ENCODE measurements around the gene WARS2.
"Not testable (repeated sequence)": the region's sequence is repeated elsewhere in the genome, so short reads cannot be mapped to it uniquely, and the experiment has no call there.

Gene WARS2

DNA sequence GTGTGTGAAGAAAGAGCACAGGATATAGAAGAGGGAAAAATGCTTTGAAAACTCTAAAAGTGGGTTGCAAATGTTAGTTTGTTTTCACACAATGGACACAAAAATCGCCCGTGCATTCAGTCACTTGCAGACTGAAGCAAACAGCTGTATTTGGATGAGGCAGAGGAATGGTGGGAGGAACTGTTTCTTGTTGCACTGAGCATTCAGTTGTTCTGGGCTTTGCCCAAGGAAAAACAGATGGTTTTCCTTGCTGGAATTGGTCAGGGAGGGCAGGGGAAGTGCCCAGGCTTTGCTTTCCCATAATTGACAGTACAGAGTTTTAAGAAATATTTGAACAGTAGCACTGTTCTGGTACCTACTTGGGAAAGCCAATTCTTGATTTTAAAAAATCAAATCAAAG is 19.5 kb upstream of the WARS2 start:
- H3K4me1 ChIP-seq (ENCODE audit: control insufficient read depth, insufficient read depth, low read length): no peaks in the 10 kb centered on the region
- H3K4me3 ChIP-seq (ENCODE audit: low read length): no peak overlapping the region
- no peak overlapping the region for H3K9ac ChIP-seq (ENCODE audit: low read length)
- no peaks in the 10 kb centered on the region for H3K36me3 ChIP-seq (ENCODE audit: control insufficient read depth, insufficient read depth, low read length)
- H3K9me3 ChIP-seq (ENCODE audit: control insufficient read depth, low read length): no peaks in the 10 kb centered on the region
- no peaks in the 10 kb centered on the region for H3K27me3 ChIP-seq (ENCODE audit: control insufficient read depth, insufficient read depth, low read length)

GRCh38 chr1:119159111-119159510 is 18.7 kb upstream of the WARS2 start:
- no peak overlapping the region for H3K4me3 ChIP-seq (ENCODE audit: low read length)

GRCh38 chr1:119156761-119157160 is 16.3 kb upstream of the WARS2 start:
- H3K4me1 ChIP-seq (ENCODE audit: control insufficient read depth, insufficient read depth, low read length); H3K27me3 ChIP-seq (ENCODE audit: control insufficient read depth, insufficient read depth, low read length); H3K9me3 ChIP-seq (ENCODE audit: control insufficient read depth, low read length); H3K36me3 ChIP-seq (ENCODE audit: control insufficient read depth, insufficient read depth, low read length); H3K9ac ChIP-seq (ENCODE audit: low read length); H3K4me3 ChIP-seq (ENCODE audit: low read length): not testable (repeated sequence)

More at GRCh38 chr1:119159111-119159510, 18.7 kb upstream of the WARS2 start:
- Histone ChIP-seq H3K36me3 (ENCODE audit: control insufficient read depth, insufficient read depth, low read length) (no peaks in the 10 kb centered on the region), H3K9me3 (ENCODE audit: control insufficient read depth, low read length) (no peaks in the 10 kb centered on the region), H3K4me1 (ENCODE audit: control insufficient read depth, insufficient read depth, low read length) (no peaks in the 10 kb centered on the region), H3K9ac (ENCODE audit: low read length) (no peak overlapping the region), H3K27me3 (ENCODE audit: control insufficient read depth, insufficient read depth, low read length) (no peaks in the 10 kb centered on the region)

DNA sequence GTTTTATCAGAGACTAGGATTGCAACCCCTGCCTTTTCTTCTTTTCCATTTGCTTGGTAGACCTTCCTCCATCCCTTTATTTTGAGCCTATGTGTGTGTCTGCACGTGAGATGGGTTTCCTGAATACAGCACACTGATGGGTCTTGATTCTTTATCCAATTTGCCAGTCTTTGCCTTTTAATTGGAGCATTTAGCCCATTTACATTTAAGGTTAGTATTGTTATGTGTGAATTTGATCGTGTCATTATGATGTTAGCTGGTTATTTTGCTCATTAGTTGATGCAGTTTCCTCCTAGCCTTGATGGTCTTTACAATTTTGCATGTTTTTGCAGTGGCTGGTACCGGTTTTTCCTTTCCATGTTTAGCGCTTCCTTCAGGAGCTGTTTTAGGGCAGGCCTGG is 14.6 kb upstream of the WARS2 start:
- not testable (repeated sequence) for H3K9me3 ChIP-seq (ENCODE audit: control insufficient read depth, low read length); H3K9ac ChIP-seq (ENCODE audit: low read length); H3K4me1 ChIP-seq (ENCODE audit: control insufficient read depth, insufficient read depth, low read length)

DNA sequence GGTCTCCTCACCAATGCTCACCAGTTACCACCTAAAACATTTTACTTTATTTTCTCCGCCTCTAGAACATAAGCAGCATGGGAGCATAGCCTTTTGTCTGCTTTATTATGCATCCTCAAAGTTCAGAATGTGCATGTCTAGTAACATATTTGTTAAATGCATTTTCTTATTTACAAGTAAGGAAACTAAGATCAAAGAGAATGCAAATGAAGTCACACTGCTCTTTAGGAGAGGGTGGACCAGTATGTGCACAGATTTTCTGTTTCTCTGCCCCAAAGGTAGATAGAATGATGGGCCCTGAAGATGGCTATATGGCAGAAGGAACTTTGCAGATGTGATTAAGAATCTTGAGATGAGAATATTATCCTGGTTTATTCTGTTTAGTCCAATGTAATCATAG is 9.7 kb upstream of the WARS2 start:
- no peaks in the 10 kb centered on the region for H3K4me1 ChIP-seq (ENCODE audit: control insufficient read depth, insufficient read depth, low read length)
- H3K4me3 ChIP-seq (ENCODE audit: low read length): no peak overlapping the region
- H3K27me3 ChIP-seq (ENCODE audit: control insufficient read depth, insufficient read depth, low read length): no peaks in the 10 kb centered on the region
- H3K9me3 ChIP-seq (ENCODE audit: control insufficient read depth, low read length): no peaks in the 10 kb centered on the region
- no peaks in the 10 kb centered on the region for H3K36me3 ChIP-seq (ENCODE audit: control insufficient read depth, insufficient read depth, low read length)
- H3K9ac ChIP-seq (ENCODE audit: low read length): no peak overlapping the region

More for the DNA sequence above, 14.6 kb upstream of the WARS2 start:
- not testable (repeated sequence) for H3K36me3 ChIP-seq (ENCODE audit: control insufficient read depth, insufficient read depth, low read length); H3K27me3 ChIP-seq (ENCODE audit: control insufficient read depth, insufficient read depth, low read length); H3K4me3 ChIP-seq (ENCODE audit: low read length)

DNA sequence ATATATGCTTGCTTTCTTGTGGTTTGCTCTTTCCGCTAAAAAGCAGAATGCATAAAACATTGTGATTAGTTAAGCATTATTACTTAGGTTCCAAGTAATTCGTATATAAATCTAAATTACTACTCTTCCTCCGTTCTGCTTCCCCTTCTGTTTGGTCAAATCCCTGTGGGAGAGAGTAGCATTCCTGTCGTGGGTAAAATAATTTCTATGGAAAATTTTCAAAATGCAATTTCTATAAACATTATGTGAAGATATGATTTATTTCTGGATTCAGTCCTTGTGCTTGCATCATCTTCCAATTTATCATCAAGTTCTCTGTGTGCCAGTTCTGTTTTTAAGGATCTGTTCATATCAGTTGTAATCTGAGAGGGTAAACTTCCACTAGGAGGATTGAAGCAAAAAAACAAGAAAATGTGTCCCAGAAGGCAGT is 7.2 kb upstream of the WARS2 start:
- H3K36me3 ChIP-seq (ENCODE audit: control insufficient read depth, insufficient read depth, low read length): no peaks in the 10 kb centered on the region

DNA sequence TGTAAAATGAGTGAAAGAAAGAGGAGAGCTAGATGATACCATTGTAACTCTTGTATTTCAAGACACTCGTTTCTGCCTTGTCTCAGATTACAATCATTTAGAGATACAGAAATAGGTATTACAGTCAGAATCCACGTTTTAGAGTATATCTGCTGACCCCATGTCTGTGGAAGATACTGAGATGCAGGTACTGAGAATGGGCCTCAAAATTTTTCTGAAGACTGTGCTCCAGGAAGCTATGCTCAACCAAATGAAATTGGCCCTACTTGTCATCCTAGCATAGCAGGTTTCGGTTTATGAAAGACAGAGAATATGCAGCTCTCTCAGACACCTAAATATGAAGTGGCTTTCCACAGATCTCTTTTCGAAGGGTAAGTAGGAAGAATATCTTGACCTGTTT is 6.0 kb upstream of the WARS2 start:
- Histone ChIP-seq H3K9me3 (ENCODE audit: control insufficient read depth, low read length) (no peaks in the 10 kb centered on the region), H3K9ac (ENCODE audit: low read length) (no peak overlapping the region), H3K36me3 (ENCODE audit: control insufficient read depth, insufficient read depth, low read length) (no peaks in the 10 kb centered on the region), H3K27me3 (ENCODE audit: control insufficient read depth, insufficient read depth, low read length) (no peaks in the 10 kb centered on the region), H3K4me1 (ENCODE audit: control insufficient read depth, insufficient read depth, low read length) (no peaks in the 10 kb centered on the region), H3K4me3 (ENCODE audit: low read length) (no peak overlapping the region)

More for the DNA sequence above, 7.2 kb upstream of the WARS2 start:
- no peaks in the 10 kb centered on the region for H3K27me3 ChIP-seq (ENCODE audit: control insufficient read depth, insufficient read depth, low read length)
- no peak overlapping the region for H3K4me3 ChIP-seq (ENCODE audit: low read length)
- H3K4me1 ChIP-seq (ENCODE audit: control insufficient read depth, insufficient read depth, low read length): no peaks in the 10 kb centered on the region
- H3K9ac ChIP-seq (ENCODE audit: low read length): no peak overlapping the region
- no peaks in the 10 kb centered on the region for H3K9me3 ChIP-seq (ENCODE audit: control insufficient read depth, low read length)

GRCh38 chr1:119144813-119145212 is 4.4 kb upstream of the WARS2 start:
- Histone ChIP-seq H3K27me3 (ENCODE audit: control insufficient read depth, insufficient read depth, low read length) (no peaks in the 10 kb centered on the region), H3K4me1 (ENCODE audit: control insufficient read depth, insufficient read depth, low read length) (no peaks in the 10 kb centered on the region), H3K9me3 (ENCODE audit: control insufficient read depth, low read length) (no peaks in the 10 kb centered on the region), H3K4me3 (ENCODE audit: low read length) (no peak overlapping the region), H3K36me3 (ENCODE audit: control insufficient read depth, insufficient read depth, low read length) (no peaks in the 10 kb centered on the region), H3K9ac (ENCODE audit: low read length) (no peak overlapping the region)

- H3K36me3 ChIP-seq (ENCODE audit: control insufficient read depth, insufficient read depth, low read length): no peaks in the 10 kb centered on the region
- H3K4me1 ChIP-seq (ENCODE audit: control insufficient read depth, insufficient read depth, low read length): peaks cover 6% of the 10 kb centered on the region
- no peaks in the 10 kb centered on the region for H3K27me3 ChIP-seq (ENCODE audit: control insufficient read depth, insufficient read depth, low read length)
- no peak overlapping the region for H3K9ac ChIP-seq (ENCODE audit: low read length)
- H3K9me3 ChIP-seq (ENCODE audit: control insufficient read depth, low read length): no peaks in the 10 kb centered on the region
- no peak overlapping the region for H3K4me3 ChIP-seq (ENCODE audit: low read length)
Measured at GRCh38 chr1:119143706-119144105, 3.3 kb upstream of the WARS2 start.

DNA sequence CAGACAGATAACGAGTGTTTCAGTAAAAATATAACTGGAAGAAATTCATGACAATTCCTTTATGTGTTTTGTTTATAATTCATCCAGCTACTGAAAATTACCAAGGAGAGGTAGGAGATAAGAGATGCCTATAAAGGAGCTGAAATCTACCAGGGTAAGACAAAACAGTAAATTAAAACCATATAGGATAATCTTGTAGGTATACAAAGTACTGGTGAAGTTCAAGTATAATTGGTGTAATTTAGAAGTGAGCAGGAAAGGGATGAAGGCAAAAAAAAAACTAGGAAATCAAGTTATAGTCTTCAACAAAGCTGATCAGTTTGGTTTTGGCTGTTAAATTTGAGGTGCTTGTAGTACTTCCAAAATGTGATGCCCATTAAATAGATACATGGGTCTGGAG is 1.2 kb upstream of the WARS2 start:
- Histone ChIP-seq H3K4me3 (ENCODE audit: low read length) (no peak overlapping the region), H3K4me1 (ENCODE audit: control insufficient read depth, insufficient read depth, low read length) (peaks cover 6% of the 10 kb centered on the region), H3K9ac (ENCODE audit: low read length) (no peak overlapping the region), H3K27me3 (ENCODE audit: control insufficient read depth, insufficient read depth, low read length) (no peaks in the 10 kb centered on the region), H3K9me3 (ENCODE audit: control insufficient read depth, low read length) (no peaks in the 10 kb centered on the region), H3K36me3 (ENCODE audit: control insufficient read depth, insufficient read depth, low read length) (no peaks in the 10 kb centered on the region)

- Histone ChIP-seq H3K4me1 (ENCODE audit: control insufficient read depth, insufficient read depth, low read length) (peaks cover 6% of the 10 kb centered on the region), H3K27me3 (ENCODE audit: control insufficient read depth, insufficient read depth, low read length) (no peaks in the 10 kb centered on the region), H3K4me3 (ENCODE audit: low read length) (peak overlapping the region; percentile 71), H3K9ac (ENCODE audit: low read length) (peak overlapping the region; percentile 74), H3K36me3 (ENCODE audit: control insufficient read depth, insufficient read depth, low read length) (no peaks in the 10 kb centered on the region), H3K9me3 (ENCODE audit: control insufficient read depth, low read length) (no peaks in the 10 kb centered on the region)
Measured at GRCh38 chr1:119141020-119141424, 569 bp upstream of the WARS2 start.

DNA sequence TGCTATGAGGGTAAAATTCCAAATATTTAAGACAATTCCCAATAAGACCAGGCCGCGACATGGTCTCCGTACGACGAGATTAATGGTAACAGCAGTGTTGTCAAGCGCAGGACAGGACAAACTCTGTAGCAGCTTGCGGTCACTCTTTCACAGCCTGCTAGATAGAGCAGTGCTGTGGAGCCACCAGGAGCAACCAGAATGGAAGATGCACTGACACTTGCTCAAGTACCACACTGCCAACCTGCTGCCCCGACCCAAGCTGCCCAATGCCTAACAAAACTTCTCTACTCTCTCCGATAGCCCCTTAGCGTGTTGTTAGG is 636 bp downstream of the WARS2 start:
- peaks cover 6% of the 10 kb centered on the region for H3K4me1 ChIP-seq (ENCODE audit: control insufficient read depth, insufficient read depth, low read length)
- peak overlapping the region; percentile 74 for H3K9ac ChIP-seq (ENCODE audit: low read length)
- no peaks in the 10 kb centered on the region for H3K9me3 ChIP-seq (ENCODE audit: control insufficient read depth, low read length)
- H3K4me3 ChIP-seq (ENCODE audit: low read length): peak overlapping the region; percentile 71
- no peaks in the 10 kb centered on the region for H3K36me3 ChIP-seq (ENCODE audit: control insufficient read depth, insufficient read depth, low read length)
- H3K27me3 ChIP-seq (ENCODE audit: control insufficient read depth, insufficient read depth, low read length): no peaks in the 10 kb centered on the region

DNA sequence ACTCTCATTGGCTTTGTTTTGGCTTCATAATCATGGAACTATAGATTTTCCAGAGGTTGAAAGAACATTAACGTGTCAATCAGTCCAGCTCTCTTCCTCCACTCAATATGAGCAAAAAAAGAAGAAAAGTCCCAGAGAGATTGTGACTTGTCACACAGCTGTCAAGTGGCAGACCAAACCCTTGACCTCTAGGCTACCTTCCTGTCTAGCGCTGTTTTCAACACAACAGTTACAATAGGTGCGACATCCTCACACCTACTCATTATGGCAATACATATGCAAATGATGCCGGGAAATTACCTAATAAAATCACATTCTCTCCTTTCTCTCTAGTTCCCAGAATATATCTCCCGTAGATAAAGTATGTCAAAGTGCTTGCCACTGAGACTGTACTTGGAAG is 1.1 kb downstream of the WARS2 start:
- Histone ChIP-seq H3K27me3 (ENCODE audit: control insufficient read depth, insufficient read depth, low read length) (no peaks in the 10 kb centered on the region), H3K4me3 (ENCODE audit: low read length) (peak overlapping the region; percentile 71), H3K9me3 (ENCODE audit: control insufficient read depth, low read length) (no peaks in the 10 kb centered on the region), H3K9ac (ENCODE audit: low read length) (peak overlapping the region; percentile 74), H3K4me1 (ENCODE audit: control insufficient read depth, insufficient read depth, low read length) (peaks cover 6% of the 10 kb centered on the region), H3K36me3 (ENCODE audit: control insufficient read depth, insufficient read depth, low read length) (no peaks in the 10 kb centered on the region)

Measured in mucosa of stomach (tissue), 1 donor.